BJ (cell line): Measurements from ENCODE around the gene LCN1. TPM values are rescaled to one million over a fixed set of nuclear protein-coding genes. Genes with fewer than 3 reads are reported as not detected.

ENCODE experiments used
- CTCF ChIA-PET: fragments of 350-600 bp; formaldehyde crosslinking; extraction: SDS; loops from one replicate; lab custom pipeline; 2021; ENCODE audit warnings: antibody characterized with exemption, inconsistent platforms; lab: Yijun Ruan, JAX
- POLR2A ChIA-PET: fragments of 300-600 bp; sonication (Branson Sonifier 250); formaldehyde crosslinking; extraction: SDS; loops from one replicate; lab custom pipeline; 2021; ENCODE audit warnings: antibody characterized with exemption; lab: Charles Lee
- DNase-seq: peaks from one replicate; pipeline ENCODE4 v3.0.0-alpha.2; 2011; ENCODE audit warnings: low read depth
- H3K27me3 ChIP-seq: 2 replicates; pipeline ENCODE4 v1.6.0; 2011; ENCODE audit warnings: low read length; ENCODE audit not compliant: control insufficient read depth, insufficient read depth
- H3K36me3 ChIP-seq: 2 replicates; pipeline ENCODE4 v1.5.1; 2011; ENCODE audit warnings: low read length; ENCODE audit not compliant: control insufficient read depth, insufficient read depth
- H3K4me3 ChIP-seq: 2 replicates; pipeline ENCODE4 v1.5.1; 2011; ENCODE audit warnings: low read depth, mild to moderate bottlenecking, control low read depth, low read length
- polyA plus RNA-seq: library from polyadenylated mRNA; depleted of rRNA; stranded (reverse); fragments of >200 nt; gene quantifications from 2 replicates; pipeline ENCODE4 v1.2.3, GENCODE V29; 2011
- TF ChIP-seq, protein P1 (sequence below): IDR thresholded peaks from 2 replicates; pipeline ENCODE4 v1.5.1; 2011; ENCODE audit warnings: low read depth, mild to moderate bottlenecking, control low read depth, inconsistent platforms, low read length, moderate library complexity; ENCODE audit not compliant: insufficient read depth

Gene LCN1
- polyA plus RNA-seq, 1 experiment: not detected

DNA sequence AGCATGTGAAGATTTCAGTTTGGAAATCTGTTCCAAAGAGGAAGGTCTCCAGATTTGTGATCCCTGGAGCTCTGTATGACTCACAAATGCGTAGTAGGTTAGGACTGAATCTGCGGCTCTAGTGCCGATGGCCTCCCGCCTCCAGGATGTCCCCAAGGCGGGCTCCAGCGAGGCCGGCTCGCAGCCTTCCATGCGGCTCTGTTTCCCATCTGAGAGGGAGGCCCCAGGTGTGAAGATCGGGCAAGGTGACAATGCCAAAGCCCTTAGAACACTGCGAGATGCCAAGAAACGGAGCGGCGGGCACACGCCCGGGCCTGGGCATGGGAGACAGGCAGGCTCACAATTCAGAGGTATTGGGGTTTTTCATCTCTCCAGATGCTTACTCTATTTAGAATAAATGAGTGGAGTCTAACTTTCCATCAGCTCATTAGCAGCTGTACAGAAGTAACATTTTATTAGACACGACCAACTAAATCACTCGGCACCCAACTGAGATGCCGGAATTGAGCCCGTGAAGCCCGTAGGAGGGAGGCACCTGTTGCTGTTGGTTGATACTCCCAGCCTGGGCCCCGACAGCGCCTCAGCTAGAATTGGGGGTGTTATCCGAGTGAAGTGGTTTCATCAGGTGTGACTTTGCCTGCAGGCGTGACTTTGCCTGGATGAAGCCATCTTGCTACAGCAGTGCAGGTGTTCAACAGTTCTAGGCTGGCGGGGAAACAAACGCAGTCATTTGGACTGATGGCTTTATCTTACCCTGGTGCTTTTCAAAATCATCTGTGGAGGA lies 28.2 kb upstream of the LCN1 start:
- DNase-seq: no peak
- CTCF ChIA-PET: interaction anchor here (1.3 to 1.6 kb wide), 2 partner anchors 7 to 9 kb away, joined by 3 to 4 read pairs; no protein-coding TSS in a partner anchor
- H3K27me3 ChIP-seq: no peaks in the 10 kb centered on the region
- peaks cover 2% of the 10 kb centered on the region; the same call in 1 of the 2 replicates for H3K36me3 ChIP-seq
- TF ChIP-seq, protein P1, sequence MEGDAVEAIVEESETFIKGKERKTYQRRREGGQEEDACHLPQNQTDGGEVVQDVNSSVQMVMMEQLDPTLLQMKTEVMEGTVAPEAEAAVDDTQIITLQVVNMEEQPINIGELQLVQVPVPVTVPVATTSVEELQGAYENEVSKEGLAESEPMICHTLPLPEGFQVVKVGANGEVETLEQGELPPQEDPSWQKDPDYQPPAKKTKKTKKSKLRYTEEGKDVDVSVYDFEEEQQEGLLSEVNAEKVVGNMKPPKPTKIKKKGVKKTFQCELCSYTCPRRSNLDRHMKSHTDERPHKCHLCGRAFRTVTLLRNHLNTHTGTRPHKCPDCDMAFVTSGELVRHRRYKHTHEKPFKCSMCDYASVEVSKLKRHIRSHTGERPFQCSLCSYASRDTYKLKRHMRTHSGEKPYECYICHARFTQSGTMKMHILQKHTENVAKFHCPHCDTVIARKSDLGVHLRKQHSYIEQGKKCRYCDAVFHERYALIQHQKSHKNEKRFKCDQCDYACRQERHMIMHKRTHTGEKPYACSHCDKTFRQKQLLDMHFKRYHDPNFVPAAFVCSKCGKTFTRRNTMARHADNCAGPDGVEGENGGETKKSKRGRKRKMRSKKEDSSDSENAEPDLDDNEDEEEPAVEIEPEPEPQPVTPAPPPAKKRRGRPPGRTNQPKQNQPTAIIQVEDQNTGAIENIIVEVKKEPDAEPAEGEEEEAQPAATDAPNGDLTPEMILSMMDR: no peak
- no peak overlapping the region for H3K4me3 ChIP-seq
- POLR2A ChIA-PET: no interaction called here

DNA sequence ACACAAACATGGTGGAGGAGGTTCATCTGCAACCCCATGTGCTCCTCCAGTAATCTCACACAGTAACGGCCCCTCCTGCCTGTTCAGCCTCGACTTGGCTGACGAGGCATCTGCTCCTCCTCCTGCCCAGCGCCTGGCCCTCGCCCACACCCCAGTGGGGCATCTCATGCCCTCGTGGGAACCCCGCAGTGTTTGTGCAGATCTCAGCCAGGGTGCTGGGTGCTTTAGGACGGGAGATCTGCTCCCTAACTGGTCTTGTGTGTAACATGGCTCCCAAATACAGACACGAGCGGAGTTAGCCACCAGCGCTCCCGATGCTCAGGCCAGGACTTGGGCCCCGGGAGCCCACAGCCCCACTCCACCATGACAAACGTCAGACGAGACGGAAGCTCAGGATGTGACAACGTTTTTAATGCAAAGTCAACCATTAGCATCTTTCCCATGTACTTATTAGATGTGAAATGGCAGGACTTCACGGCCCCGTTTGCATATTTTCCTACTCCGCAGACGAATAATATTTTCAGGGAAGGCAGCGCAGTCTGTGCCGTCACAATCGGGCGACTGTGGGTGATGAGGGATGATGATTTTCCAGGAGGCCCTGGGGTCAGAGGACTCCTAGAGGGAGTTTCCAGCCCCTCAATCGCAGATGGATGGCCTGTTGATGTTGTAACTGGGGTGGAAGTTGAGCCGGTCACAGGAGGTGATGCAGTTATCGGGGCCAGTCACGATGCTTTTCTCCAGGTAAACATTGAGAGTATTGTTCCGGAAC lies 26.3 kb upstream of the LCN1 start:
- no peak for DNase-seq
- no peaks in the 10 kb centered on the region for H3K27me3 ChIP-seq
- TF ChIP-seq, protein P1: no peak
- H3K4me3 ChIP-seq: no peak overlapping the region
- ChIA-PET POLR2A (no interaction called here), CTCF (interaction anchor here (0.6 to 1.3 kb wide), 2 partner anchors 11 to 369 kb away, joined by 3 to 4 read pairs; no protein-coding TSS in a partner anchor)
- no peaks in the 10 kb centered on the region for H3K36me3 ChIP-seq

DNA sequence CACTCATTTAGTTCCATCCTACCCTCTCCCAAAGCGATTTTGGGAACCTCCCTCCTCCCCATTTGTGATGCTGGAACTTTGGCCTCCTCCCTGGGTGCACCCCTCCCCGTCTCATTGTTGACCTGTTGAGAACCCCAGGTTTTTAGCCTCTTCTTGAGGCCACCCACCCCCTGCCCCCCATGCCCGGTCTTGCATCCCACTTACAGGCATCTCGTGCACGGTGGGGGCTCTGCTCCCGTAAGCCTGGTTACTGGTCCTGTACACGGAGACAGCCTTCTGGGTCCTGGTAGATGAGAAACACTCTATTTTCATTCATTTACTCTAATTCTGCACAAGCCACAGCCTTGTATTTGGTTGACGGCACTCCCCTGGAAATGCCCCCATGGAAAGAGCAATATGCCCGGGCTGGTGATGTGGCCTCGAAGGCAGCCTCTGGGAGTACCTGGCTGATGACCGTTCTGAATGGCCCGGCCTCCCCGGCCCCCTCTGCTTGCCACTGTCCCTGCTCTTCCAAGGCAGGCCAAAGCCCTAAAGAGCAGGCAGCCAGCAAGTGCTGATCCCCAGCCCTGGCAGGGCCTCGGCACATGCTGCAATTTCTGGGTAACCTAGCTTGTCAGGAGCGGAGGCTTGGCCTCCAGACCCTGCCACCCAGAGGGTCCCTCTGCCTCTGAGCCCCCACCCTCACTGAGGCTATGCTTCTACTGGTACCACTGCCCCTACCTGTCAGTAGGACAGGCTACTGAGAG lies 22.7 kb upstream of the LCN1 start:
- ChIA-PET CTCF (interaction anchor here (1.9 to 2.0 kb wide), 2 partner anchors 15 to 18 kb away, joined by 5 to 8 read pairs; no protein-coding TSS in a partner anchor), POLR2A (no interaction called here)
- DNase-seq: no peak
- peaks cover 14% of the 10 kb centered on the region for H3K36me3 ChIP-seq
- no peaks in the 10 kb centered on the region for H3K27me3 ChIP-seq
- H3K4me3 ChIP-seq: no peak overlapping the region
- TF ChIP-seq, protein P1: no peak

DNA sequence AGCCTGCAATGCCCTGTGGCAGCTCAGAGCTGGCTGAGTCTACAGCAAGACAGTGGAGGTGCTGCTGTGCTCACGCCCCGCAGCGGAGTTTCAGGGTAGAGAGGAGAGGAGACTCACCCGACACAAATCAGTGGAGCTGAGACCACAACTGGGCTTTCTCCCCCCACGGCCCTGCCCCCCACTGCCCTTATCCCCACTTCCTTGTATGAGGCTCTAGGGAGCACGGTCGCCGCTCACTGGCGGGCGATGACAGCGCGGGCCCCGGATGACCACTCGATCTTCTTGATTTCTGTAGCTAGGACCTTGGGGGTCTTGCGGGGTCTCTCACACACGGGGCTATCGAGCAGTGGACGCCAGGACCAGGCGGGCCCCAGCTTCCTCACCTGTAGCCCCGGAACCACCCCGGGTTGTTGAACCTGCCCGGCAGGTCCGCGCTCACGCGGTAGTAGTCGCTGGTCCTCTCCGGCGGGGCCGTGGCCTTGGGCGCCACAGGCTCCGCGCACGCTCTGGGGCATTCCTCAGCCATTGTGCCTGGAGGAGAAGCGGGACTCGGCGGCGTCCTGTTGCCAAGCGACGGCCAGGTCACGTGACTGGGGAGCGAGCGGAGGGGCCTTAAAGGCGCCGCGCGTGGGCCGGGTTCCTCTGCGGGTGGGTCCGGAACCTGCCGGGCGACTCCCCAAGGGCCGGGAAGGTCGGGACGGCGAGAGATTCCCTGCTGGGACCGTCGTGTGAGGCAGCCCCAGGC lies 21.7 kb upstream of the LCN1 start:
- Histone ChIP-seq H3K27me3 (no peaks in the 10 kb centered on the region), H3K4me3 (peak overlapping the region; percentile 91), H3K36me3 (peaks cover 23% of the 10 kb centered on the region)
- ChIA-PET CTCF (interaction anchor here (0.6 to 2.0 kb wide), 2 partner anchors 8 to 19 kb away, joined by 4 to 8 read pairs; no protein-coding TSS in a partner anchor), POLR2A (no interaction called here)
- TF ChIP-seq, protein P1: no peak
- DNase-seq: no peak
